HL-60 (cell line): Measurements from ENCODE around the gene UHRF1.

Experiments used
- DNase-seq, 2 experiments: peaks; one replicate each; pipeline ENCODE4 v3.0.0-alpha.2; 2010 to 2020; ENCODE audit warnings: low read depth in 1 of 2, low spot score in 1 of 2
- H3K27ac ChIP-seq: fragments of 250-450 bp; sonication (Bioruptor Pico); replicated peaks from 2 replicates; pipeline ENCODE4 v1.5.1; 2020; ENCODE audit warnings: mild to moderate bottlenecking, moderate library complexity
- H3K27me3 ChIP-seq: fragments of 250-450 bp; sonication (Bioruptor Pico); 2 replicates; pipeline ENCODE4 v1.5.1; 2021; ENCODE audit warnings: mild to moderate bottlenecking, moderate library complexity; ENCODE audit not compliant: insufficient read depth, poor library complexity, severe bottlenecking
- H3K4me3 ChIP-seq: replicated peaks from 2 replicates; pipeline ENCODE4 v1.5.1; 2011; ENCODE audit warnings: mild to moderate bottlenecking, control low read depth, low read length; ENCODE audit not compliant: insufficient read depth
- GABPA ChIP-seq: IDR thresholded peaks from 2 replicates; pipeline ENCODE4 v1.6.1; 2012; ENCODE audit warnings: low read depth
- POLR2AphosphoS5 ChIP-seq: IDR thresholded peaks from 2 replicates; pipeline ENCODE4 v1.6.1; 2012; ENCODE audit warnings: low read depth
- SPI1 ChIP-seq: IDR thresholded peaks from 2 replicates; pipeline ENCODE4 v1.6.1; 2012; ENCODE audit warnings: low read depth, mild to moderate bottlenecking, borderline replicate concordance
- TF ChIP-seq, protein P1 (sequence below): IDR thresholded peaks from 2 replicates; pipeline ENCODE4 v1.6.1; 2012; ENCODE audit warnings: low read depth; ENCODE audit not compliant: insufficient replicate concordance
- TF ChIP-seq, protein P2 (sequence below): IDR thresholded peaks from one replicate; pipeline ENCODE4 v1.5.1; 2011; ENCODE audit warnings: low read length, control low read depth, inconsistent platforms; ENCODE audit not compliant: insufficient read depth

Gene UHRF1

DNA sequence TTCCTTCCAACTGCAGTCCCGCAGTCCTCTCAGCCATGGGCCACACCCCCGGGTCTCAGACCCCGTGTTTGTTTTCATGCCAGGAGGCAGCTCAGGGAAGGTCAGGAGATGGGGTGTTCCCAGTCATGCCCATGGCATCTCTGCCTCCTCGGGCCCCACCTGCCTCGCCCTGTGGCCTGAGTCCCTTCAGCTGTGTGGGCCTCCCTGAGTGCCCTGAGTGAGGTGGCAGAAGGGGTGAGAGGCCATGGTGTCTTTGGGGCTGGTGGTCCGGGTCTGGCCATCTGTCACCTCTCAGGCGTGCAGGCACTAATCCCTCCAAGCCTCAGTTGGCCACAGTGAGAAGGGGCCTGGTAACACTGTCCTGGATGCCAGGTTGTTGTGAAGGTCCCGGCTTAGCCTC, 48.7 kb downstream of the UHRF1 start:
- TF ChIP-seq, protein P1, sequence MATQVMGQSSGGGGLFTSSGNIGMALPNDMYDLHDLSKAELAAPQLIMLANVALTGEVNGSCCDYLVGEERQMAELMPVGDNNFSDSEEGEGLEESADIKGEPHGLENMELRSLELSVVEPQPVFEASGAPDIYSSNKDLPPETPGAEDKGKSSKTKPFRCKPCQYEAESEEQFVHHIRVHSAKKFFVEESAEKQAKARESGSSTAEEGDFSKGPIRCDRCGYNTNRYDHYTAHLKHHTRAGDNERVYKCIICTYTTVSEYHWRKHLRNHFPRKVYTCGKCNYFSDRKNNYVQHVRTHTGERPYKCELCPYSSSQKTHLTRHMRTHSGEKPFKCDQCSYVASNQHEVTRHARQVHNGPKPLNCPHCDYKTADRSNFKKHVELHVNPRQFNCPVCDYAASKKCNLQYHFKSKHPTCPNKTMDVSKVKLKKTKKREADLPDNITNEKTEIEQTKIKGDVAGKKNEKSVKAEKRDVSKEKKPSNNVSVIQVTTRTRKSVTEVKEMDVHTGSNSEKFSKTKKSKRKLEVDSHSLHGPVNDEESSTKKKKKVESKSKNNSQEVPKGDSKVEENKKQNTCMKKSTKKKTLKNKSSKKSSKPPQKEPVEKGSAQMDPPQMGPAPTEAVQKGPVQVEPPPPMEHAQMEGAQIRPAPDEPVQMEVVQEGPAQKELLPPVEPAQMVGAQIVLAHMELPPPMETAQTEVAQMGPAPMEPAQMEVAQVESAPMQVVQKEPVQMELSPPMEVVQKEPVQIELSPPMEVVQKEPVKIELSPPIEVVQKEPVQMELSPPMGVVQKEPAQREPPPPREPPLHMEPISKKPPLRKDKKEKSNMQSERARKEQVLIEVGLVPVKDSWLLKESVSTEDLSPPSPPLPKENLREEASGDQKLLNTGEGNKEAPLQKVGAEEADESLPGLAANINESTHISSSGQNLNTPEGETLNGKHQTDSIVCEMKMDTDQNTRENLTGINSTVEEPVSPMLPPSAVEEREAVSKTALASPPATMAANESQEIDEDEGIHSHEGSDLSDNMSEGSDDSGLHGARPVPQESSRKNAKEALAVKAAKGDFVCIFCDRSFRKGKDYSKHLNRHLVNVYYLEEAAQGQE: no peak
- TF ChIP-seq SPI1: no peak
- TF ChIP-seq POLR2AphosphoS5: no peak
- TF ChIP-seq, protein P2, sequence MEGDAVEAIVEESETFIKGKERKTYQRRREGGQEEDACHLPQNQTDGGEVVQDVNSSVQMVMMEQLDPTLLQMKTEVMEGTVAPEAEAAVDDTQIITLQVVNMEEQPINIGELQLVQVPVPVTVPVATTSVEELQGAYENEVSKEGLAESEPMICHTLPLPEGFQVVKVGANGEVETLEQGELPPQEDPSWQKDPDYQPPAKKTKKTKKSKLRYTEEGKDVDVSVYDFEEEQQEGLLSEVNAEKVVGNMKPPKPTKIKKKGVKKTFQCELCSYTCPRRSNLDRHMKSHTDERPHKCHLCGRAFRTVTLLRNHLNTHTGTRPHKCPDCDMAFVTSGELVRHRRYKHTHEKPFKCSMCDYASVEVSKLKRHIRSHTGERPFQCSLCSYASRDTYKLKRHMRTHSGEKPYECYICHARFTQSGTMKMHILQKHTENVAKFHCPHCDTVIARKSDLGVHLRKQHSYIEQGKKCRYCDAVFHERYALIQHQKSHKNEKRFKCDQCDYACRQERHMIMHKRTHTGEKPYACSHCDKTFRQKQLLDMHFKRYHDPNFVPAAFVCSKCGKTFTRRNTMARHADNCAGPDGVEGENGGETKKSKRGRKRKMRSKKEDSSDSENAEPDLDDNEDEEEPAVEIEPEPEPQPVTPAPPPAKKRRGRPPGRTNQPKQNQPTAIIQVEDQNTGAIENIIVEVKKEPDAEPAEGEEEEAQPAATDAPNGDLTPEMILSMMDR: no peak
- no peak for TF ChIP-seq GABPA
- Histone ChIP-seq H3K27ac (no peak overlapping the region), H3K27me3 (no peaks in the 10 kb centered on the region), H3K4me3 (no peak overlapping the region)
- no peak for DNase-seq

DNA sequence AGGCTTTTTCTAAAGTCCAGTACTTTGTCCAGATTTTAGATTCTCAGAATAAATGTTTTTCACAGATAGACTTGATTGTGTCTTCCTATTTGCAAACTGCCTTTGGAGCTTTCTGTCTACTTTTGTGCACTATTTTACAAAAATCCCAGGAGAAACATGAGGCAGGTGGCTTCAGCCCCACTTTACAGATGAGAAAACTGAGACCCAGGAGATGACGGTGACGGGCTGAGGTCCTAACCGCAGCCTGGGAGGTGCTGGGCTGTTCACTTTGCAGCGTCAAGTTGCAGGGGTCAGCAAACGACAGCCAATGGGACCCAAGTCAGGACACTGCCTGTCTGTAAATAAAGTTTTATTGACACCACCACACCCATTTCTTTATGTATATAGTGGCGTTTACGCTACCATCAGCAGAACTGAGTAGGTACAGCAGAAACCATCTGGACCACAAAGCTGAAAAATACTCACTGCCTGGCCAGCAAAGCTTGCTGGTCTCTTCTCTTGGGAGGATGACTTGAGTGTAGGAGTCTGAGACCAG, 52.9 kb downstream of the UHRF1 start:
- H3K4me3 ChIP-seq: no peak overlapping the region
- no peak for DNase-seq
- H3K27me3 ChIP-seq: no peaks in the 10 kb centered on the region
- H3K27ac ChIP-seq: no peak overlapping the region
- TF ChIP-seq POLR2AphosphoS5: no peak; the same call in 1 of the 2 replicates

DNA sequence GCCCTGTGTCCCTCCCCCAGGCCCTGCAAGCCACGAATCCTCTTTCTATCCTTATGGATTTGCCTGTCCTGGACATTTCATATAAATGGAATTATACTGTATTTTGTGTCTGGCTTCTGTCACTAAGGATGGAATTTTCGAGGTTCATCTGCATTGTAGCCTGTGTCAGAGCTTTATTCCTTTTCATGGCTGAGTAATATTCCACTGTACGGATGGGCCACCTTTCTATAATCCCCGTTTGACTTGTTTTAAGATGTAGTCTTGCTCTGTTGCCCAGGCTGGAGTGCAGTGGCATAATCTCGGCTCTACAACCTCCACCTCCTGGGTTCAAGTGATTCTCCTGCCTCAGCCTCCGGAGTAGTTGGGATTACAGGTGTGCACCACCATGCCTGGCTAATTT, 55.8 kb downstream of the UHRF1 start:
- no peak for TF ChIP-seq POLR2AphosphoS5
- TF ChIP-seq, protein P2: no peak
- TF ChIP-seq, protein P1: no peak
- no peak for TF ChIP-seq GABPA
- no peak for TF ChIP-seq SPI1
- Histone ChIP-seq H3K27me3 (no peaks in the 10 kb centered on the region), H3K27ac (no peak overlapping the region), H3K4me3 (no peak overlapping the region)
- DNase-seq: no peak

DNA sequence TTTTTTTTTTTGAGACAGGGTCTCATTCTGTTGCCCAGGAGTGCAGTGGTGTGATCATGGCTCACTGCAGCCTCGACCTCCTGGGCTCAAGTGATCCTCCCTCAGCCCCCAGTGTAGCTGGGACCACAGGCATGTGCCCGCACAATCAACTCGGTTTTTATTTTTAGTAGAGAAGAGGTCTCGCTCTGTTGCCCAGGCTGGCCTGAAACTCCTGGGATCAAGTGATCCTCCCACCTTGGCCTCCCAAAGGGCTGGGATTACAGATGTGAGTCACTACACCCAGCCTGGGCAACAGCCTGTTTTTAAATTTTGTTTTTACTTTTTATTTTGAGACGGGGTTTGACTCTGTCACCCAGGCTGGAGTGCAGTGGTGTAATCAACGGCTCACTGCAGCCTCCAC, 57.3 kb downstream of the UHRF1 start:
- Histone ChIP-seq H3K27ac (no peak overlapping the region), H3K4me3 (no peak overlapping the region), H3K27me3 (no peaks in the 10 kb centered on the region)
- TF ChIP-seq, protein P1: no peak
- TF ChIP-seq SPI1 (no peak), POLR2AphosphoS5 (no peak), GABPA (no peak)
- TF ChIP-seq, protein P2: no peak
- DNase-seq: no peak
